ENCODE data around the gene ZNF326. TPM values are rescaled to one million over a fixed set of nuclear protein-coding genes. Genes with fewer than 3 reads are reported as not detected.
A peak's percentile ranks its signal among the peaks of the same experiment; 100 is the strongest.
"Not testable (repeated sequence)": the region's sequence is repeated elsewhere in the genome, so short reads cannot be mapped to it uniquely, and the experiment has no call there.

Gene ZNF326
- total RNA-seq, 1 experiment from 2014 or later: 39.0 TPM

- H4K5ac ChIP-seq (ENCODE audit: insufficient read length, low read depth, low read length): no peak overlapping the region
- no peak overlapping the region for H4K91ac ChIP-seq (ENCODE audit: insufficient read length, low read depth, low read length)
- H3K56ac ChIP-seq (ENCODE audit: insufficient read length, low read depth, low read length): no peak overlapping the region
- H3K9me3 ChIP-seq (ENCODE audit: control insufficient read depth, low read depth, low read length): no peaks in the 10 kb centered on the region
- H3K27me3 Mint-ChIP-seq (ENCODE audit: low read depth): peaks cover 1% of the 10 kb centered on the region; the same call in 1 of the 2 replicates
- no peak overlapping the region for H3K4me2 ChIP-seq (ENCODE audit: insufficient read depth, insufficient read length, low read length)
- H3K9ac ChIP-seq (ENCODE audit: extremely low read depth, insufficient read length, low read length): no peak overlapping the region
- H3K9me3 Mint-ChIP-seq: no peaks in the 10 kb centered on the region
- H3K14ac ChIP-seq (ENCODE audit: insufficient read depth, low read length): no peak overlapping the region
- peak overlapping the region in 1 of 3 experiments; percentile 49; a peak in 1 of 7 replicates for H3K27ac Mint-ChIP-seq
- no peak overlapping the region for H3T11ph ChIP-seq (ENCODE audit: low read length)
- no peaks in the 10 kb centered on the region for H3K36me3 Mint-ChIP-seq (ENCODE audit: insufficient read depth in 1 of 3, low read depth in 3 of 3)
- no peaks in the 10 kb centered on the region; the same call in 1 of the 2 replicates for H3K27me3 ChIP-seq (ENCODE audit: insufficient read depth, low read length)
- H3K79me1 ChIP-seq (ENCODE audit: insufficient read depth, low read depth, low read length, poor library complexity, severe bottlenecking): no peaks in the 10 kb centered on the region
- no peak overlapping the region for H2BK15ac ChIP-seq (ENCODE audit: low read depth, low read length)
- DNase-seq: no peak
- no peak overlapping the region for H3K27ac ChIP-seq (ENCODE audit: insufficient read length, low read depth, low read length)
- no peaks in the 10 kb centered on the region for H3K4me1 ChIP-seq (ENCODE audit: insufficient read depth, low read length)
- H2BK20ac ChIP-seq (ENCODE audit: low read depth, low read length, poor library complexity, severe bottlenecking): no peak overlapping the region
- H4K20me1 ChIP-seq (ENCODE audit: control insufficient read depth, insufficient read depth, insufficient read length): no peaks in the 10 kb centered on the region
- H3K4me1 Mint-ChIP-seq: peaks cover 7 to 11% of the 10 kb centered on the region in 2 experiments
- H2BK12ac ChIP-seq (ENCODE audit: insufficient read length, low read depth, low read length): no peak overlapping the region
- H2AFZ ChIP-seq (ENCODE audit: low read length): no peak overlapping the region
- no peak overlapping the region for H3K4me3 Mint-ChIP-seq
- H3K79me2 ChIP-seq (ENCODE audit: insufficient read depth, low read length): no peaks in the 10 kb centered on the region
- H3K4ac ChIP-seq (ENCODE audit: low read depth, low read length): no peak overlapping the region
- no peak overlapping the region for H3K18ac ChIP-seq (ENCODE audit: insufficient read length, low read depth, low read length)
- no peak overlapping the region for H2BK5ac ChIP-seq (ENCODE audit: insufficient read length, low read length)
- H2BK120ac ChIP-seq (ENCODE audit: low read depth, low read length, poor library complexity, severe bottlenecking): no peak overlapping the region
- H3K23ac ChIP-seq (ENCODE audit: insufficient read length, low read depth, low read length): no peak overlapping the region
- no peak for TF ChIP-seq CTCF (conservative IDR thresholded peaks at IDR 0.05)
- no CpG with 5 or more reads among the region's 5 CpGs for WGBS (ENCODE audit: extremely low coverage, insufficient read length, low lambda C conversion rate)
- H4K8ac ChIP-seq (replicated peaks; ENCODE audit: insufficient read length, low read depth, low read length): no peak overlapping the region
- no peak overlapping the region for H2AK5ac ChIP-seq (ENCODE audit: insufficient read length, low read length)
- H3K23me2 ChIP-seq (ENCODE audit: insufficient read length, low read depth, low read length, poor library complexity, severe bottlenecking): no peaks in the 10 kb centered on the region
Observed at GRCh38 chr1:90048043-90048442, 53.1 kb downstream of the ZNF326 start.

GRCh38 chr1:90062700-90063643 lies 68.1 kb downstream of the ZNF326 start:
- H3K14ac ChIP-seq (ENCODE audit: insufficient read depth, low read length): peak overlapping the region; percentile 88
- not testable (repeated sequence) for H2BK5ac ChIP-seq (ENCODE audit: insufficient read length, low read length); H3K23ac ChIP-seq (ENCODE audit: insufficient read length, low read depth, low read length); H3K27me3 Mint-ChIP-seq (ENCODE audit: low read depth); H4K8ac ChIP-seq (replicated peaks; ENCODE audit: insufficient read length, low read depth, low read length); H2AFZ ChIP-seq (ENCODE audit: low read length); H3K79me1 ChIP-seq (ENCODE audit: insufficient read depth, low read depth, low read length, poor library complexity, severe bottlenecking); H3K79me2 ChIP-seq (ENCODE audit: insufficient read depth, low read length); H3K23me2 ChIP-seq (ENCODE audit: insufficient read length, low read depth, low read length, poor library complexity, severe bottlenecking); H3T11ph ChIP-seq (ENCODE audit: low read length); H3K27ac ChIP-seq (ENCODE audit: insufficient read length, low read depth, low read length); H2AK5ac ChIP-seq (ENCODE audit: insufficient read length, low read length); H3K4me1 ChIP-seq (ENCODE audit: insufficient read depth, low read length); H2BK120ac ChIP-seq (ENCODE audit: low read depth, low read length, poor library complexity, severe bottlenecking); H2BK12ac ChIP-seq (ENCODE audit: insufficient read length, low read depth, low read length); H3K4ac ChIP-seq (ENCODE audit: low read depth, low read length); H2BK15ac ChIP-seq (ENCODE audit: low read depth, low read length); H4K20me1 ChIP-seq (ENCODE audit: control insufficient read depth, insufficient read depth, insufficient read length); H4K91ac ChIP-seq (ENCODE audit: insufficient read length, low read depth, low read length); H3K9ac ChIP-seq (ENCODE audit: extremely low read depth, insufficient read length, low read length); H3K9me3 ChIP-seq (ENCODE audit: control insufficient read depth, low read depth, low read length); DNase-seq; H3K27me3 ChIP-seq (ENCODE audit: insufficient read depth, low read length); H3K56ac ChIP-seq (ENCODE audit: insufficient read length, low read depth, low read length)
- H3K36me3 Mint-ChIP-seq (ENCODE audit: insufficient read depth in 1 of 3, low read depth in 3 of 3): peaks cover 11 to 16% (median 11%) of the 10 kb centered on the region in 3 experiments
- H3K27ac Mint-ChIP-seq: peak overlapping the region; percentile 38 to 96 (median 89); a peak in 5 of 7 replicates
- peak overlapping the region; percentile 75 for H3K18ac ChIP-seq (ENCODE audit: insufficient read length, low read depth, low read length)
- no CpG with 5 or more reads among the region's 31 CpGs for WGBS (ENCODE audit: extremely low coverage, insufficient read length, low lambda C conversion rate)
- H4K5ac ChIP-seq (ENCODE audit: insufficient read length, low read depth, low read length): peak overlapping the region; percentile 78
- H3K4me1 Mint-ChIP-seq: peaks cover 13 to 17% of the 10 kb centered on the region in 2 experiments
- peaks cover 14 to 16% of the 10 kb centered on the region in 2 experiments for H3K9me3 Mint-ChIP-seq
- peak overlapping the region; percentile 32 for H3K4me2 ChIP-seq (ENCODE audit: insufficient read depth, insufficient read length, low read length)
- H2BK20ac ChIP-seq (ENCODE audit: low read depth, low read length, poor library complexity, severe bottlenecking): peak overlapping the region; percentile 75
- H3K4me3 Mint-ChIP-seq: peak overlapping the region; percentile 47 to 68; a peak in 4 of 5 replicates

All from H9 (cell line).